Loucy (cell line): ENCODE measurements around the gene ABCC3.

Experiments
- H2AFZ ChIP-seq: fragments of 200-600 bp; sonication (generic); 2 replicates; pipeline ENCODE4 v1.6.0; 2016; ENCODE audit warnings: antibody characterized with exemption, mild to moderate bottlenecking, low read length, moderate library complexity
- H3F3A ChIP-seq: fragments of 200-600 bp; 2 replicates; pipeline ENCODE4 v1.6.0; 2016; ENCODE audit warnings: antibody characterized with exemption, low read depth, mild to moderate bottlenecking
- H3K27me3 ChIP-seq: fragments of 200-600 bp; sonication (generic); 2 replicates; pipeline ENCODE4 v1.6.1; 2014; ENCODE audit warnings: low read length, mild to moderate bottlenecking; ENCODE audit not compliant: insufficient read depth, poor library complexity, severe bottlenecking
- H3K36me3 ChIP-seq: fragments of 200-600 bp; sonication (generic); 2 replicates; pipeline ENCODE4 v1.6.1; 2016; ENCODE audit warnings: low read length; ENCODE audit not compliant: insufficient read depth
- H3K4me1 ChIP-seq: fragments of 200-600 bp; sonication (generic); 2 replicates; pipeline ENCODE4 v1.5.1; 2014; ENCODE audit warnings: low read length, mild to moderate bottlenecking; ENCODE audit not compliant: insufficient read depth, poor library complexity, severe bottlenecking
- H3K4me2 ChIP-seq: fragments of 200-600 bp; sonication (generic); 2 replicates; pipeline ENCODE4 v1.6.0; 2014; ENCODE audit warnings: antibody characterized with exemption, low read length, low read depth, mild to moderate bottlenecking; ENCODE audit not compliant: poor library complexity, severe bottlenecking
- H3K4me3 ChIP-seq: fragments of 200-600 bp; sonication (generic); 2 replicates; pipeline ENCODE4 v1.5.1; 2014; ENCODE audit warnings: low read length, mild to moderate bottlenecking, mixed read lengths; ENCODE audit not compliant: poor library complexity, severe bottlenecking
- H3K79me2 ChIP-seq: fragments of 200-600 bp; sonication (generic); 2 replicates; pipeline ENCODE4 v1.6.1; 2014; ENCODE audit warnings: low read length; ENCODE audit not compliant: insufficient read depth
- H3K9ac ChIP-seq: fragments of 200-600 bp; sonication (generic); 2 replicates; pipeline ENCODE4 v1.6.0; 2014; ENCODE audit warnings: mild to moderate bottlenecking, low read depth, low read length, moderate library complexity; ENCODE audit not compliant: poor library complexity, severe bottlenecking
- H3K9me2 ChIP-seq: fragments of 200-600 bp; sonication (generic); replicated peaks from 2 replicates; pipeline ENCODE4 v1.6.1; 2016; ENCODE audit warnings: low read depth, low read length, mixed read lengths
- H3K9me3 ChIP-seq: fragments of 200-600 bp; sonication (generic); 2 replicates; pipeline ENCODE4 v1.6.1; 2014; ENCODE audit warnings: mild to moderate bottlenecking, antibody characterized with exemption, low read length, low read depth; ENCODE audit not compliant: insufficient read depth
- H4K20me1 ChIP-seq: fragments of 200-600 bp; sonication (generic); 2 replicates; pipeline ENCODE4 v1.6.0; 2014; ENCODE audit warnings: antibody characterized with exemption, low read length, mild to moderate bottlenecking; ENCODE audit not compliant: insufficient read depth, poor library complexity, severe bottlenecking
- EZH2phosphoT487 ChIP-seq: fragments of 200-600 bp; IDR thresholded peaks from 2 replicates; pipeline ENCODE4 v1.6.1; 2018; ENCODE audit warnings: antibody characterized with exemption, mild to moderate bottlenecking, moderate library complexity, borderline replicate concordance
- TF ChIP-seq, protein P1 (sequence below): fragments of 200-600 bp; sonication (generic); conservative IDR thresholded peaks from 2 replicates; pipeline ENCODE4 v1.5.1; 2014; ENCODE audit warnings: mild to moderate bottlenecking, antibody characterized with exemption, low read length

Gene ABCC3

GRCh38 chr17:50697062-50697461, 62.4 kb downstream of the ABCC3 start:
- H3K4me2 ChIP-seq, result no peak overlapping the region
- no peaks in the 10 kb centered on the region for H3K9me3 ChIP-seq
- peaks cover 58% of the 10 kb centered on the region for H3K36me3 ChIP-seq
- no peak overlapping the region for H2AFZ ChIP-seq
- H3K9ac ChIP-seq, result no peak overlapping the region
- peaks cover 8% of the 10 kb centered on the region for H4K20me1 ChIP-seq
- H3K79me2 ChIP-seq, result 0 out of 2 replicates have a peak, but pooled peaks cover 6% of the 10 kb centered on the region
- TF ChIP-seq, protein P1, sequence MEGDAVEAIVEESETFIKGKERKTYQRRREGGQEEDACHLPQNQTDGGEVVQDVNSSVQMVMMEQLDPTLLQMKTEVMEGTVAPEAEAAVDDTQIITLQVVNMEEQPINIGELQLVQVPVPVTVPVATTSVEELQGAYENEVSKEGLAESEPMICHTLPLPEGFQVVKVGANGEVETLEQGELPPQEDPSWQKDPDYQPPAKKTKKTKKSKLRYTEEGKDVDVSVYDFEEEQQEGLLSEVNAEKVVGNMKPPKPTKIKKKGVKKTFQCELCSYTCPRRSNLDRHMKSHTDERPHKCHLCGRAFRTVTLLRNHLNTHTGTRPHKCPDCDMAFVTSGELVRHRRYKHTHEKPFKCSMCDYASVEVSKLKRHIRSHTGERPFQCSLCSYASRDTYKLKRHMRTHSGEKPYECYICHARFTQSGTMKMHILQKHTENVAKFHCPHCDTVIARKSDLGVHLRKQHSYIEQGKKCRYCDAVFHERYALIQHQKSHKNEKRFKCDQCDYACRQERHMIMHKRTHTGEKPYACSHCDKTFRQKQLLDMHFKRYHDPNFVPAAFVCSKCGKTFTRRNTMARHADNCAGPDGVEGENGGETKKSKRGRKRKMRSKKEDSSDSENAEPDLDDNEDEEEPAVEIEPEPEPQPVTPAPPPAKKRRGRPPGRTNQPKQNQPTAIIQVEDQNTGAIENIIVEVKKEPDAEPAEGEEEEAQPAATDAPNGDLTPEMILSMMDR, result no peak
- no peak for TF ChIP-seq EZH2phosphoT487
- H3K4me3 ChIP-seq, result no peak overlapping the region
- no peaks in the 10 kb centered on the region for H3F3A ChIP-seq
- H3K9me2 ChIP-seq, result no peaks in the 10 kb centered on the region
- no peaks in the 10 kb centered on the region for H3K27me3 ChIP-seq
- peaks cover 10% of the 10 kb centered on the region for H3K4me1 ChIP-seq

DNA sequence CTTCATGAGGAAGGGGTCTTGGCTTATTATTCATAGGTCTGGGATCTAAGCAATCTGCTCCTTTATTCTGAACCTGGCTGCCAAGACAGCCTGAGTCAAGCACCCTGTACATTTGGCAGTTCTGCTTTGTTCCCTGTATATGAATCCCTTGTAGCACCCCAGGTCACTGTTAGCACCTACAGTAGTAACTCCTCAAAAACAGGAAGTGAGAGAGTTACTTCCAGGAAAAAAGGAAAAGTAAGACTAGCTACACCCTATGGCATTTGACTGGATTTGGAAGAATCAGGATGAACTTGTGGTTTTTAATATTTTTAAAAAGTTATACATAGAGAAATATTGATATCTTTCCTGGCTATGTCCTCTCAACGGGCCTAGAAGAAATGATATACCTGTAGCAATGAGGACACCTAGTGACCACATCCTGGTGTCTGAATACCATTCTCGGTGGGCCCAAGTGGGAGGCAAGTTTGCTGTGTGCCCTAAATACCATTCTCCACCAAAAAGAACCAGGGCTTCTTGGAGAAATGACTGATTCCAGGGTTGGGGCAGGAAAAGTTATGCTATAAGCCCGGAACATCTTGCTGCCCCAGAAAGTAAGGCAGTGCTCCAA, 63.1 kb downstream of the ABCC3 start:
- Histone ChIP-seq H3K4me3 (no peak overlapping the region), H3K9me2 (no peaks in the 10 kb centered on the region), H3F3A (no peaks in the 10 kb centered on the region), H3K9me3 (no peaks in the 10 kb centered on the region), H3K4me1 (peaks cover 12% of the 10 kb centered on the region), H2AFZ (no peak overlapping the region), H3K36me3 (peaks cover 58% of the 10 kb centered on the region), H3K9ac (no peak overlapping the region), H3K4me2 (no peak overlapping the region), H4K20me1 (peaks cover 13% of the 10 kb centered on the region), H3K27me3 (no peaks in the 10 kb centered on the region), H3K79me2 (peaks cover 12% of the 10 kb centered on the region)
- no peak for TF ChIP-seq EZH2phosphoT487
- TF ChIP-seq, protein P1, result peak; percentile 31; the same call in 1 of the 2 replicates

- H3K9me2 ChIP-seq, result no peaks in the 10 kb centered on the region
- H3K9ac ChIP-seq, result no peak overlapping the region
- no peak overlapping the region for H2AFZ ChIP-seq
- H3K9me3 ChIP-seq, result no peaks in the 10 kb centered on the region
- H3K4me1 ChIP-seq, result peaks cover 24% of the 10 kb centered on the region
- no peak for TF ChIP-seq EZH2phosphoT487
- TF ChIP-seq, protein P1, result no peak
- H4K20me1 ChIP-seq, result peaks cover 14% of the 10 kb centered on the region
- H3K4me3 ChIP-seq, result no peak overlapping the region
- H3K36me3 ChIP-seq, result peaks cover 48% of the 10 kb centered on the region
- peaks cover 29% of the 10 kb centered on the region for H3K79me2 ChIP-seq
- H3K27me3 ChIP-seq, result no peaks in the 10 kb centered on the region
- no peaks in the 10 kb centered on the region for H3F3A ChIP-seq
- H3K4me2 ChIP-seq, result no peak overlapping the region
These were observed 64.7 kb downstream of the ABCC3 start for GRCh38 chr17:50699410-50699809.
